Naive thymus-derived CD8-positive, alpha-beta T cell (primary cell): ENCODE data around the gene KRT6A. TPM values are rescaled to one million over a fixed set of nuclear protein-coding genes. Genes with fewer than 3 reads are reported as not detected.
A peak's percentile ranks its signal among the peaks of the same experiment; 100 is the strongest.

ENCODE experiments used
- ATAC-seq, 2 donors: fragments of 150-1000 bp; cut with Tn5 transposase in 1 of 2; sonication (Bioruptor Pico), chemical (Tn5 transposase) in 1 of 2; 1 replicate in 1 of 2; 2 replicates in 1 of 2; pipeline ENCODE4 v1.10.0; 2021; ENCODE audit warnings: mild to moderate bottlenecking in 2 of 2, moderate library complexity in 2 of 2
- POLR2A ChIA-PET: fragments of 350-600 bp; sonication (Branson Sonifier 250); formaldehyde crosslinking; loops from one replicate; lab custom pipeline; 2021; ENCODE audit warnings: antibody characterized with exemption; lab: Charles Lee
- DNase-seq, 10 donors: peaks; one replicate each; pipeline versions ENCODE4 v3.0.0 to v3.0.0-alpha.2; 2020 to 2022
- H3K27ac Mint-ChIP-seq, 10 donors: one replicate each; pipeline ENCODE4 v1.8.0; 2020 to 2022; ENCODE audit warnings: mild to moderate bottlenecking in 10 of 10, mixed read lengths in 10 of 10, moderate library complexity in 4 of 10, inconsistent platforms in 1 of 10
- H3K27me3 Mint-ChIP-seq, 5 donors: one replicate each; pipeline ENCODE4 v1.8.0; 2021 to 2022; ENCODE audit warnings: mixed read lengths in 5 of 5
- H3K36me3 Mint-ChIP-seq, 3 donors: one replicate each; pipeline ENCODE4 v1.8.0; 2020 to 2022; ENCODE audit warnings: mixed read lengths in 3 of 3, mild to moderate bottlenecking in 2 of 3, inconsistent platforms in 1 of 3
- H3K4me1 Mint-ChIP-seq, 4 donors: one replicate each; pipeline ENCODE4 v1.8.0; 2021 to 2022; ENCODE audit warnings: mixed read lengths in 4 of 4
- H3K4me3 Mint-ChIP-seq, 10 donors: one replicate each; pipeline ENCODE4 v1.8.0; 2020 to 2022; ENCODE audit warnings: mild to moderate bottlenecking in 10 of 10, mixed read lengths in 10 of 10, moderate library complexity in 6 of 10, inconsistent platforms in 1 of 10
- H3K9me3 Mint-ChIP-seq, 9 donors: one replicate each; pipeline ENCODE4 v1.8.0; 2020 to 2022; ENCODE audit warnings: mixed read lengths in 9 of 9, mild to moderate bottlenecking in 3 of 9, inconsistent platforms in 1 of 9, moderate library complexity in 1 of 9
- polyA plus RNA-seq, 3 donors: library from polyadenylated mRNA; unstranded; fragments of 300-500 nt; fragmentation: Illumina TruSeq; gene quantifications; one replicate each; pipeline ENCODE4 v1.2.3, GENCODE V29; 2021
- total RNA-seq, 8 experiments: library from RNA in 2 of 8; stranded (reverse) in 2 of 8; gene quantifications; one replicate each; pipeline ENCODE4 v1.2.3 and lab custom pipeline; 2021 to 2026

KRT6A gene
- not detected for total RNA-seq
- not detected for polyA plus RNA-seq
- 0 reads per million in 6 experiments for total RNA-seq (lab: John Stamatoyannopoulos, UW)

DNA sequence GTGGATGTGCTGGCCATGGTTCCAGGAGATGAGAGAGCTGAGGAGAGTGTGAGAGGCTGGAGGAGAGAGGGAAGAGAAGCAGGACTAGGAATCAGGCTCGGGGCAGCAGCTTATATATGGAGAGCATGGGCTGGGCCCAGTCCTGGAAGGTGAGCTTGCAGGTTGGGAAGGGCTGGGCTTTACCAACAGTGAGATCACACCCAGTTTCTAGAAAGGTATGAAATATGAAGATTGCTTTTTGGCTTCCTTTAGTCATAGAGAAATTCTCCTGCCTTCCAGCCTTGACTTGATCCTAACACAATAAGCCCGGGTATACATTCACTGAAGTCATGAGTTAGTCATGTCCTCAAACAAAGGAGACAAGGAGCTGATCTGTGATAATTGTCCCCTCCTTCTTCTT, at the start of gene KRT6A:
Gene KRT6A, minus strand, starts transcription at position 86 of the 400 bp plus-strand sequence. Its CDS starts 69 bp downstream, at position 17.
- POLR2A ChIA-PET: no interaction called here
- no peaks in the 10 kb centered on the region for H3K9me3 Mint-ChIP-seq

DNA sequence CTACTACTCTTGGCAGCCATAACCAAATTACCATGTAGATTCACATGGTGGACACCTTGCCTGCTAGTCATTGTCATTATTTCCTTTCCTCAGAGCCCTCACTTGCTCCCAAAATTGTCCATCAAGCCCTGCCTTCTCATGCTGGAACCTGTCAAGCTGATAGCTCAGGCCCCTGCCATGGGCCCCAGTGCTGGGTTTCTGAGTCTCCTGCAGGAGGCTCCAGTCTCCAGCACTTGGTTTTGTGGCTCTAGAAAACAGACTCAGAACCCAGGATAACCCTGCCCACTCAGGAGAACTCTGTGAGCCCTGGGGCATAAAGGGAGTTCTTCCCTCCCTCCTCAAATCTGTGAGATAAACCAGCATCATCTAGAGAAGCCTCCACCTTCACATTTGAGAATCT, 49.1 kb upstream of the KRT6A start:
- DNase-seq: no peak
- H3K9me3 Mint-ChIP-seq: no peaks in the 10 kb centered on the region

More for the DNA sequence above, at the start of gene KRT6A:
- H3K4me3 Mint-ChIP-seq: no peak within 1 kb of the TSS
- no peak for DNase-seq
- H3K27ac Mint-ChIP-seq: no peak within 1 kb of the TSS
- ATAC-seq: no peak
- peaks cover 16 to 65% (median 34%) of the 10 kb centered on the region in 5 donors for H3K27me3 Mint-ChIP-seq
- peaks cover 0 to 5% (median 3%) of the 10 kb centered on the region in 4 donors for H3K4me1 Mint-ChIP-seq
- no peaks in the 10 kb centered on the region for H3K36me3 Mint-ChIP-seq

DNA sequence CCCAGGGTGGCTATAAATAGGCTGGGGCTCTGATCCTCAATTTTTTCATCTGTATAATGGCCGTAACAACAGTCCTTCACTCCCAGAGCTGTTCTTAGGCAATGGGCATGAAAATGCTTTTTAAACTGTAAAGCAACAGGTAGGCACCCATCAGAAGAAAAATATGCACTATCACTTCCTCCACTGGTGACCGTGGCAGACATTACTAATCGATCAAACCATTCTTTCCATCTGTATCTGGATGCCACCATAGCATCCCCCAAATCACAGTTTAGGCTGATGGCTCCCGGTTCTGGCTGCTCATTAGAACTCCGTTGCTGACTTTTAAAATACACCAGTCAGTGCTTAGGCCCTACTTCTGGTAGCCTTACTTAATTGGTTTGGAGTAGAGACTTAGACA, 48.7 kb upstream of the KRT6A start:
- H3K36me3 Mint-ChIP-seq: no peaks in the 10 kb centered on the region
- peaks cover 0 to 2% (median 0%) of the 10 kb centered on the region in 4 donors for H3K4me1 Mint-ChIP-seq
- no peak overlapping the region for H3K27ac Mint-ChIP-seq
- H3K4me3 Mint-ChIP-seq: no peak overlapping the region
- POLR2A ChIA-PET: no interaction called here
- H3K27me3 Mint-ChIP-seq: peaks cover 0 to 16% (median 5%) of the 10 kb centered on the region in 5 donors
- ATAC-seq (no peak), DNase-seq (no peak)
- no peaks in the 10 kb centered on the region for H3K9me3 Mint-ChIP-seq

More for the DNA sequence above, 49.1 kb upstream of the KRT6A start:
- H3K27me3 Mint-ChIP-seq: peaks cover 0 to 12% (median 5%) of the 10 kb centered on the region in 5 donors
- no peak overlapping the region for H3K4me3 Mint-ChIP-seq
- H3K4me1 Mint-ChIP-seq: peaks cover 0 to 2% (median under 1%) of the 10 kb centered on the region in 4 donors
- POLR2A ChIA-PET: no interaction called here
- no peak for ATAC-seq
- H3K27ac Mint-ChIP-seq: peak overlapping the region in 1 of 10 donors; percentile 8
- H3K36me3 Mint-ChIP-seq: no peaks in the 10 kb centered on the region

DNA sequence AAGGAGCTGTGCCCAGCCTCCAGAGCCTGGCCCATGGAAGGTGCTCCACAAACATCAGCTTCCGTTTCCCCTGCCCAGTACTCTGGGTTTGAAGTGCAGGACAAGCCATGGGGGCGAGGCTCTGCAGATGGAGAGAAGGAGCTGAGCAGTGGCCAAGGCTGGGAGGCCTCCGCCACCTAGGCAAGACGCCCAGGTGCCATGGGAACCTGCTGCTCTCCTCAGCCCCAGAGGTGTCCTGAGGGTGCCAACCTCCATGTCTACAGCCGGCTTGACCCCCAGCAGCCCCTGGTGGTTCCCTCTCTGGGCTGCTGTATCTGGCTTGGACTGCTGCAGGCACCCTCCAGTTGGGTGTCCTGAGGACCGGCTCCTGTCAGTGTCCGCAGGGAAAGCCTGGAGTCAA, 47.5 kb upstream of the KRT6A start:
- no peaks in the 10 kb centered on the region for H3K36me3 Mint-ChIP-seq
- H3K9me3 Mint-ChIP-seq: no peaks in the 10 kb centered on the region
- peaks cover 0 to 16% (median 3%) of the 10 kb centered on the region in 5 donors for H3K27me3 Mint-ChIP-seq
- no peak for ATAC-seq
- POLR2A ChIA-PET: no interaction called here
- no peak overlapping the region for H3K4me3 Mint-ChIP-seq
- H3K4me1 Mint-ChIP-seq: peaks cover 0 to 2% (median 0%) of the 10 kb centered on the region in 4 donors
- DNase-seq: no peak
- no peak overlapping the region for H3K27ac Mint-ChIP-seq

DNA sequence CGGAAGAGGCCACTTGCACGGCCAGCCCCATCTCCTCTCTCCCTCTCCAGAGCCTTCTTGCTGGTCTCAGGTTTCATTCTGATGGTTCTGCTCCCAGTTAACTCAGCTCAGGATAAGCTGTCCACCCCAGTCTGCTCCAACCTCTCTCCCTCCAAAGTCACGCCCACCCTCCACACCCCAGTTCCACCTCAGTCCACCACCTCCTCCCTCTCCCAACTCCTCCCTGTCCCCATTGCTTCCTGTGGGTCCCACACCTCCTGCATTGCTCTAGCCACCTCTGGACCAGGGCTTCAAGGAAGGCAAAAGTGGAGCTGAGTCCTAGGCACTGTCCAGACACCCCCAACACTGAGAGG, 46.7 kb upstream of the KRT6A start:
- H3K4me3 Mint-ChIP-seq: no peak overlapping the region
- peaks cover 0 to 16% (median 0%) of the 10 kb centered on the region in 5 donors for H3K27me3 Mint-ChIP-seq
- ATAC-seq (no peak), DNase-seq (no peak)
- peaks cover 0 to 2% (median 0%) of the 10 kb centered on the region in 4 donors for H3K4me1 Mint-ChIP-seq
- POLR2A ChIA-PET: no interaction called here
- no peaks in the 10 kb centered on the region for H3K36me3 Mint-ChIP-seq
- no peaks in the 10 kb centered on the region for H3K9me3 Mint-ChIP-seq
- no peak overlapping the region for H3K27ac Mint-ChIP-seq

DNA sequence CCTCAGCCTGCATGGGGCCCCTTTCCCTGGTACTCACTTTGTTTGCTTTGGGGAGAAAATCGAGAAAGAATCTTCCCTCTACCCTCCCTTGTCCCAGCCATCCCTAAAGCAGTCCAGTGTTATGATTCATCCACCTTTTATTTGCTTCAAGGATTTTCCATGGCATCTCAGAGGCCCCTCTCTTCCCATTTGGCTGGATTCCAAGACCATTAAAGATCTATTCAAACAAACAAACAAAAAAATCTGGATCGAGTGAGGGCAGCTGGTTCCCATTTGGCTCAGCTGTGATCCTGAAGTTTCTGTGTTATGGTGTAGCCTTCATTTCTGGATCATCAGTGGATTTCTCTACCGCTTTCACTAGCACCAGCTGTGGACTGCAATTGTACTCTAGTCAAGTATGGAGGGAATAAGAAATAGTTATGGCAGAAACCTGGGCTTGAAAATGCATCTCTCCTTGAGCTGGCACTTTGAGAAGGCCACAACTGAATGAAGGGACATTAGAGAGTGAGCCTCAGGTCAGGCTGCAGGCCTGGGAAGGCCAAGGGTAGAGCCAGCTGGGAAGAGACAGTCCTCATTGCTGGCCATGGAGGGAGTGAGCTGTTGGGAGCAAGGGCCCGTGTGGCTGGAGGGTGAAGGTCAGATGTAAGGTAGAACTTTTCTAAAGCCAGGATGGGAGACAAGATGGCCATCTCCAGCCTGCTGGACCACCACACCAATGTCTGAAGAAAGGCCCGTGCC, 46.2 kb upstream of the KRT6A start:
- ATAC-seq (no peak), DNase-seq (no peak)
- Mint-ChIP-seq H3K4me1 (peaks cover 0 to 2% (median 0%) of the 10 kb centered on the region in 4 donors), H3K9me3 (no peaks in the 10 kb centered on the region), H3K27me3 (peaks cover 0 to 16% (median 0%) of the 10 kb centered on the region in 5 donors), H3K4me3 (peak overlapping the region in 1 of 10 donors; percentile 3), H3K36me3 (no peaks in the 10 kb centered on the region), H3K27ac (peak overlapping the region in 1 of 10 donors; percentile 88)
- POLR2A ChIA-PET: no interaction called here

DNA sequence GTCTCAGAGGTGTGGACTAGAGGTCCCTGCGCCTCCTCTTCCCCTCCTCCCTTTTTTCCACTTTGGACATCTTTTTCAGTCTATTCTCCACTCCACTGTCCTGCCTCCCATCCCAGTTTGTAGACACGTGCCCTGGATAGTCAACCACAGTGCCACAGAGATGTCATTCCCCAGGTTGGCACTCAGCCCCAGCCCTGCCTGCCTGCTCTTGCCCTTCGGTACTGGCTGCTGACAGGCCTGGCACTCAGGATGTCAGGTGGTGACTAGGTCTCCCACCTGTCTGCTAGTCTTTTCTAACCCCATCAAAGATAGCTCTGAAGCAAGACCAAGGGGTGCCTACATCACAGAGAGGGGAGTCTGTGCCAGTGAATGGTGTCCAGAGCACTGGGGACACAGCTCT, 44.0 kb upstream of the KRT6A start:
- POLR2A ChIA-PET: interaction anchor here (0.7 kb wide), 1 partner anchor 344 kb away, joined by 6 read pairs; no protein-coding TSS in a partner anchor
- Mint-ChIP-seq H3K36me3 (no peaks in the 10 kb centered on the region), H3K27ac (peak overlapping the region in 1 of 10 donors; percentile 22), H3K27me3 (peaks cover 0 to 19% (median 0%) of the 10 kb centered on the region in 5 donors), H3K9me3 (no peaks in the 10 kb centered on the region), H3K4me1 (peaks cover 0 to 2% (median 0%) of the 10 kb centered on the region in 4 donors), H3K4me3 (no peak overlapping the region)
- no peak for DNase-seq
- ATAC-seq: no peak

DNA sequence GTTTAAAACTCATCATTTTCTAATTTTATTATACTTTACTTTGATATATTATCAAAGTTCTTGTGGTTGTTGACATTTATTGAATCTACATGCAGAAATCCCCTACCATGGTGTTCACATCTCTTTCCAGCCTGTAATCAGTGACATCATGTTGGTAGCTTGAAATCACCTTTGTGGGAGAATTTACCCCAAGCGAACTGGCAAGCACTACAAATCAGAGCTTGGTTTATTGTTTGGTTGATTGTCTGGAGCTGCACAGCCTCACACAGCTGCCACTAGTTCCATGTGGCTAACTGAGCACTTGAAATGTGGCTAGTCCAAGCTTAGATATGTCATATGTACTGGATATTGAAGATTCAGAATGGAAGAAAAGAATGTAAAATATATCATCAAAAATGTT, 42.5 kb upstream of the KRT6A start:
- ATAC-seq: no peak
- POLR2A ChIA-PET: no interaction called here
- peaks cover 0 to 8% (median 0%) of the 10 kb centered on the region in 4 donors for H3K4me1 Mint-ChIP-seq
- H3K9me3 Mint-ChIP-seq: no peaks in the 10 kb centered on the region
- H3K4me3 Mint-ChIP-seq: no peak overlapping the region
- no peaks in the 10 kb centered on the region for H3K36me3 Mint-ChIP-seq
- H3K27me3 Mint-ChIP-seq: peaks cover 0 to 19% (median 0%) of the 10 kb centered on the region in 5 donors
- DNase-seq: no peak
- H3K27ac Mint-ChIP-seq: peak overlapping the region in 1 of 10 donors; percentile 29

DNA sequence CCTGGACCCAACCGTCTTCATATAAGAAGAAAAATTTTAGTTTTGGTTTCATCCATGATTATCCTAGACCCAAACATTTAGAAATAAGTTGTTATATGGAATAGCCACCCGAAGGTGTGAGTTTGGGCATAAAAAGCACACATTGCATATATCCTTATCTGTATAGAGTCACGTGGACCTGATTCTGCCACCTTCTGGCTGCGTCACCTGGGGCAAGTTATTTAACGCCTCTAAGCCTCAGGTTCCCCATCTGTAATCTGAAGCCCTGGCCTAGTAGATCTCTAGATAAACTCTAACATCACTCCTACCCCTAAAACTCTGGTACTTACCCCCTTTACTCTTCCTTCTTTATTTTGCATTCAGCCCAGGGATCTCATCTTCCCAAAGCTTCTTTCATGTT, 41.4 kb upstream of the KRT6A start:
- Mint-ChIP-seq H3K4me3 (no peak overlapping the region), H3K27me3 (peaks cover 0 to 18% (median 0%) of the 10 kb centered on the region in 5 donors), H3K36me3 (no peaks in the 10 kb centered on the region), H3K9me3 (no peaks in the 10 kb centered on the region), H3K27ac (peak overlapping the region in 1 of 10 donors; percentile 6), H3K4me1 (peaks cover 0 to 8% (median 0%) of the 10 kb centered on the region in 4 donors)
- no peak for ATAC-seq
- no peak for DNase-seq
- POLR2A ChIA-PET: no interaction called here

DNA sequence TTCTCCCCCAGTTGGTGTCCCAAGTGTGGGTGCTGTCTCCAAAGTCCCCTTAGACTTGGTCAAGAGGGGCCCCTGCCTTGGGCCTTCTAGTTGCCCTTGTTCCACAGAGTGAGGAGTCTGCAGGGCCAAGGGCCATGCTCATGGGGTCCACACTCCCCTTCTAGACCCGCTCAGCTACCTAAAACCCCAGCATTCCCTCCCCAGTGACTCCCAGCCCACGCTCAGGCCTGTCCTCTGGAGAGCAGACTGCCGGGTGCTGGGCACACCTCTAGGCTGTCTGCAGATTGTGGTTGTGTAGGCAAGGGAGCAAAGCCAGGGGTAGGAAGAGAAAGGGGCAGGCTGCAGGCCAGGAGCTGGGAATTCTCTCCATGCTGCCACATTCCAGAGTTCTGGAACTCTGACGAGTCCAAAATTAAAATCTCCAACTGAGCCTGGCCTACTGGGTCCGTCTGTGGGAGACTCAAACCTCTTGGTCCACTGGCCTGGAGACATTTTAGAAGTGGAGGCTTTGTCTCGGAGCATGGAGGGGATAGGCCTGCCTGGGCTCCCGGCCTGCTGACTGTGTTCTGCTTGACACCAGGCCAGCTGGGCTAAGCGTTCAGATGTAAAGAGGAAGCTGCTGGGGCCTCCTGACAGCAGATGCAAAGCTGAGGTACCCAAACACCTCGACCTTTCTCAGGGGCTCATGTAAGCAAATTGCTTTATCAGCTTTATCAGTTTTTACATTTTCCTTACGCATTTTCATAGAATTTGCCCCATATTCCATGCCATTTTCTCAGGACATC, 40.8 kb upstream of the KRT6A start:
- Mint-ChIP-seq H3K27ac (no peak overlapping the region), H3K9me3 (no peaks in the 10 kb centered on the region), H3K27me3 (peaks cover 0 to 13% (median 0%) of the 10 kb centered on the region in 5 donors), H3K4me3 (no peak overlapping the region), H3K4me1 (peaks cover 0 to 8% (median 0%) of the 10 kb centered on the region in 4 donors), H3K36me3 (no peaks in the 10 kb centered on the region)
- POLR2A ChIA-PET: no interaction called here
- DNase-seq: no peak
- ATAC-seq: no peak

DNA sequence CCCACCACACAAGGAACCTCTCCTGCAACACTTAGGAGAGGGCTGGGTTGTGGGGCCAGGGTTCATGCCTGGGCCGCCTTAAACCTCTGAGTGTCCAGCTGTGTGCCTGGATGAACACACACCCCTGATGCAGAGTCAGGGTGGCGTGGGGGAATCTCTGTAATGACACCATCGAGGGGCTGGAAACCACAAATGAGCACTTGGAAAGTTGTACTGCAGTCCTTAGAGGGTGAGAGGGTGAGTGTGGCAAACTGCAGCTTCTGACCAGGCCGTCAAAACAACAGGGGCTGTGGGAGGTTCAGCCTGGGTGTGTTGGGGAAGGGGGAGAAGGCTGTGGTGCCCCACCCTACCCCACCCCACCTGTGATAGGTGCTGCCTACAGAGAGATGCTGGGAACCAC, 39.6 kb upstream of the KRT6A start:
- no peaks in the 10 kb centered on the region for H3K36me3 Mint-ChIP-seq
- ATAC-seq: no peak
- no peaks in the 10 kb centered on the region for H3K9me3 Mint-ChIP-seq
- H3K4me3 Mint-ChIP-seq: no peak overlapping the region
- peaks cover 0 to 12% (median 0%) of the 10 kb centered on the region in 5 donors for H3K27me3 Mint-ChIP-seq
- H3K4me1 Mint-ChIP-seq: peaks cover 0 to 8% (median 0%) of the 10 kb centered on the region in 4 donors
- POLR2A ChIA-PET: no interaction called here
- H3K27ac Mint-ChIP-seq: no peak overlapping the region
- DNase-seq: no peak

DNA sequence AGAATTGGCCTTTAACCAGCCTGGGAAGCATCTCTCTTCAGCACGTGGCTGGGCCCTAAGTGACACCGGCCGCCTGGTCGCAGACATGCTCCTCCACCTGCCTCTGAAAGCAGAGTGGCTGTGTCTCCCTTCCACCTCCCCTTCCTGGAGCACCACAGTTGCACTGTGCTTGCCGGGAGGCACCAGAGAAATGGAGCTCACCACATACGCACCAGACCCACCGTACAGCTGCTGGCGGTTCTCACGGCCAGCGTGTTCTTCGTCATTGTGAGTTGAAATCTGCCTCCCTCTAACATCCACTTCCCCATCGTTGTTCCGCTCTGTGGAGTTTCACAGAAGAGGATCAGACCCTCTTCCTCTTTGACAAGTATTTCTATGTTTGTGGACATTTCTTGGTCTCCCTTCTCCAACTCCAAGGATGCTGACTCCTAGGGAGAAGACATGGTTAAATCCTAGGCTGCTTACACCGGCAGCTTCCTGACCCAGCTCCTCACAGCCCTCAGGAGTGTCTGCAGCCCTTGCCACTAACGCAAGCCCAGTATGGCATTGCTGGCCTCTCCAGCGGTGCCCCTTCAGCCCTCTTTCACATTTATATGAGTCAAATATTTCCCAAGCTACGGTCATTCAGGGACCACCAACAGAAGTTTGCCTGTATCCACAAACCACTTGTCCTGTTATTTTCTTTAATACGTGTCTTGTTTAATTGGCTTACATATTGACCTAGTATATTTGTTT, 38.7 kb upstream of the KRT6A start:
- POLR2A ChIA-PET: no interaction called here
- no peak for ATAC-seq
- peaks cover 0 to 3% (median 0%) of the 10 kb centered on the region in 5 donors for H3K27me3 Mint-ChIP-seq

More for the DNA sequence above, 38.7 kb upstream of the KRT6A start:
- H3K4me3 Mint-ChIP-seq: no peak overlapping the region
- H3K36me3 Mint-ChIP-seq: no peaks in the 10 kb centered on the region
- no peak for DNase-seq
- H3K9me3 Mint-ChIP-seq: no peaks in the 10 kb centered on the region
- H3K27ac Mint-ChIP-seq: peak overlapping the region in 1 of 10 donors; percentile 11
- H3K4me1 Mint-ChIP-seq: peaks cover 0 to 13% (median 1%) of the 10 kb centered on the region in 4 donors
